ENCODE measurements around the gene PSMD5. TPM values are rescaled to one million over a fixed set of nuclear protein-coding genes. Genes with fewer than 3 reads are reported as not detected.

Gene PSMD5
- polyA plus RNA-seq, 1 donor from 2014 or later = 11.7 TPM

DNA sequence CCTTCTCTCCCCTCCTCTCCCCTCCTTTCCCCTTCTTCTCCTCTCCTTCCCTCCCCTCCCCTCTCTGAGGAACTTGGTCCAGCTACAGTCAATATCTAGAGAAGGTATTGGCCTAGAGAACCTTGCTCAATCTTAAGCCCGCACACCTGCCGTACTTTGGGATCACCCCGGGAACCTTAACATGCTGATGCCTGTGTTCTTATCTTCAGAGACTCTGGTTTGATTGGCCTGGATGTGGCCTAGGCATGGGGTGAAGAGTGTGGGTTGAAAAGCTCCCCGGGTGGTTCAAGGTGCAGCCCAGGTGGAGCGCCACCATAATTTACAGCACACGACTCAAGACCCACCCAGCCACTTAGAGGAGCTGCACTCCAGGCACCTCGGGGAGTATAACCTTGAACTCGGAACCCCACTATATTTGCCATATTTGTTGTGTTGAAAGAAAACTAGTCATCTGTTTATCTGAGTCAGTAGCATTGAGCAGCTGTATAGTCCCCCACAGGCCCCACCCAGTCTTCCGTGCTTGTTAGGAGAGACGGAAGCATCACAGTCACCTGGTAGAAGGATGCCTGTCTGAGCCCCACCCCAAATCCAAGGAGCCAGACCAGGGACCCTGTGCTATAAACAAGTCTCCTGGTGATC is 48.6 kb upstream of the PSMD5 start:
- no peak overlapping the region for H3K9ac ChIP-seq (ENCODE audit: low read length)
- no peaks in the 10 kb centered on the region for H3F3A ChIP-seq (ENCODE audit: insufficient read depth, low read length, poor library complexity, severe bottlenecking)
- H3K4me2 ChIP-seq (ENCODE audit: low read length) = no peak overlapping the region
- no peak overlapping the region for H3K4me3 ChIP-seq (ENCODE audit: low read length)
- H3K27ac ChIP-seq (ENCODE audit: low read length) = no peak overlapping the region
- no peaks in the 10 kb centered on the region for H3K9me3 ChIP-seq (ENCODE audit: low read length)
- no peaks in the 10 kb centered on the region for H4K20me1 ChIP-seq (ENCODE audit: insufficient read depth)
- H3K79me2 ChIP-seq (replicated peaks; ENCODE audit: insufficient read depth, low read length) = no peaks in the 10 kb centered on the region
- TF ChIP-seq TAF1 (IDR thresholded peaks at IDR 0.05; ENCODE audit: low read depth) (no peak), RAD21 (conservative IDR thresholded peaks at IDR 0.05) (no peak), EP300 (conservative IDR thresholded peaks at IDR 0.05; ENCODE audit: poor library complexity, severe bottlenecking) (no peak), MXI1 (conservative IDR thresholded peaks at IDR 0.05; ENCODE audit: poor library complexity, severe bottlenecking) (no peak)
- no peaks in the 10 kb centered on the region for H3K9me2 ChIP-seq (ENCODE audit: insufficient read depth, low read length)
- no peak overlapping the region for H2AFZ ChIP-seq (ENCODE audit: low read depth, low read length)
- H3K36me3 ChIP-seq (ENCODE audit: insufficient read depth, low read length) = no peaks in the 10 kb centered on the region
- no peaks in the 10 kb centered on the region for H3K27me3 ChIP-seq (ENCODE audit: insufficient read depth, low read depth, low read length)

DNA sequence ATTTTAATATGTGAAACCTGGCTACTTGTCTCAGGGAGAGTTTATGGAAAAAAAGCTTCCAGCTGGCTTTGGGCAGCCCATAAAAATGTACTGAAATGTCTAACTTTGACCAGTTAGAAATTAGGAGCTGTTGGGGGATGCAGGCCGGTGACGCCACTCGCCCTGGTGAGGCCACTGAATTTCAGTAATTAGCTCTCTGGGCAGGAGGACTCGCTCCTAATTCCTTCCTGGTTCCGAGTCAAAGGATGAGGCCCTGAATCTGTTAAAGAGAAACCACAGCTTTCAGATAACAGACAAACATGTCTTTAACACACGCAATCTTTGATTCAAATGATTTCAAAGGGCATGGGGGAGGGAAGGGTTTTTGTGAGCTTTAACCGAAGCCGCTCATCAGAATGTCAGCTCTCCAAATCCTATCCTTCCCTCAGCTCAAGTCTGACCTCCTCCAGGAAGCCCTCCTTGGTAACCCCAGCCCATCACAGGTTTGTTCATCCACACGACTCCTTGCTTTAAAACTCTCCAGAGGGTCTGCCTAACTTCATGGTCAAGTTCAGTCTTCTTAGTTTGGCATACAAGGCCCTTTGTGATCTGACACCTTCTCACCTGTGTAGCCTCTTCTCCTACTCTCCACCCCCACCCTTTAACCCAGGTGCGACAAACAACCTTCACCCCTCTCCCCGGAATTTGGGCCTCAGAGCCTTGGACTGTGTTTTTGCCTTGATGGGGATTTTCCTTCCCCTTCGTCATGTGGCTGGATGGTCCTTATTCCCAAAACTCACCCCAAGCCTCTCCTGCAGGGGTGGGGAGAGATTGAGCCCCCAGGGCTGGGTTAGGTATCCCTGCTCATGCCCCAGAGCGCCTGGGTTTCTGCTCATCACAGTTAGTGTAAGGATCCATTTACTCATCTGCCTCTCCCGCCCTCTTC is 47.9 kb upstream of the PSMD5 start:
- Histone ChIP-seq H4K20me1 (ENCODE audit: insufficient read depth) (no peaks in the 10 kb centered on the region), H3K79me2 (replicated peaks; ENCODE audit: insufficient read depth, low read length) (no peaks in the 10 kb centered on the region), H3K27me3 (ENCODE audit: insufficient read depth, low read depth, low read length) (no peaks in the 10 kb centered on the region), H3K9me3 (ENCODE audit: low read length) (no peaks in the 10 kb centered on the region), H3K9me2 (ENCODE audit: insufficient read depth, low read length) (no peaks in the 10 kb centered on the region), H3K36me3 (ENCODE audit: insufficient read depth, low read length) (no peaks in the 10 kb centered on the region), H3K4me2 (ENCODE audit: low read length) (no peak overlapping the region), H3K4me3 (ENCODE audit: low read length) (no peak overlapping the region), H3K9ac (ENCODE audit: low read length) (no peak overlapping the region), H2AFZ (ENCODE audit: low read depth, low read length) (no peak overlapping the region), H3K27ac (ENCODE audit: low read length) (no peak overlapping the region), H3F3A (ENCODE audit: insufficient read depth, low read length, poor library complexity, severe bottlenecking) (no peaks in the 10 kb centered on the region)
- no peak for TF ChIP-seq RAD21 (conservative IDR thresholded peaks at IDR 0.05)
- no peak for TF ChIP-seq TAF1 (IDR thresholded peaks at IDR 0.05; ENCODE audit: low read depth)
- TF ChIP-seq, protein P1, sequence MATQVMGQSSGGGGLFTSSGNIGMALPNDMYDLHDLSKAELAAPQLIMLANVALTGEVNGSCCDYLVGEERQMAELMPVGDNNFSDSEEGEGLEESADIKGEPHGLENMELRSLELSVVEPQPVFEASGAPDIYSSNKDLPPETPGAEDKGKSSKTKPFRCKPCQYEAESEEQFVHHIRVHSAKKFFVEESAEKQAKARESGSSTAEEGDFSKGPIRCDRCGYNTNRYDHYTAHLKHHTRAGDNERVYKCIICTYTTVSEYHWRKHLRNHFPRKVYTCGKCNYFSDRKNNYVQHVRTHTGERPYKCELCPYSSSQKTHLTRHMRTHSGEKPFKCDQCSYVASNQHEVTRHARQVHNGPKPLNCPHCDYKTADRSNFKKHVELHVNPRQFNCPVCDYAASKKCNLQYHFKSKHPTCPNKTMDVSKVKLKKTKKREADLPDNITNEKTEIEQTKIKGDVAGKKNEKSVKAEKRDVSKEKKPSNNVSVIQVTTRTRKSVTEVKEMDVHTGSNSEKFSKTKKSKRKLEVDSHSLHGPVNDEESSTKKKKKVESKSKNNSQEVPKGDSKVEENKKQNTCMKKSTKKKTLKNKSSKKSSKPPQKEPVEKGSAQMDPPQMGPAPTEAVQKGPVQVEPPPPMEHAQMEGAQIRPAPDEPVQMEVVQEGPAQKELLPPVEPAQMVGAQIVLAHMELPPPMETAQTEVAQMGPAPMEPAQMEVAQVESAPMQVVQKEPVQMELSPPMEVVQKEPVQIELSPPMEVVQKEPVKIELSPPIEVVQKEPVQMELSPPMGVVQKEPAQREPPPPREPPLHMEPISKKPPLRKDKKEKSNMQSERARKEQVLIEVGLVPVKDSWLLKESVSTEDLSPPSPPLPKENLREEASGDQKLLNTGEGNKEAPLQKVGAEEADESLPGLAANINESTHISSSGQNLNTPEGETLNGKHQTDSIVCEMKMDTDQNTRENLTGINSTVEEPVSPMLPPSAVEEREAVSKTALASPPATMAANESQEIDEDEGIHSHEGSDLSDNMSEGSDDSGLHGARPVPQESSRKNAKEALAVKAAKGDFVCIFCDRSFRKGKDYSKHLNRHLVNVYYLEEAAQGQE (IDR thresholded peaks at IDR 0.05; ENCODE audit: borderline replicate concordance) = no peak
- no peak for TF ChIP-seq EP300 (conservative IDR thresholded peaks at IDR 0.05; ENCODE audit: poor library complexity, severe bottlenecking)
- no peak for TF ChIP-seq MXI1 (conservative IDR thresholded peaks at IDR 0.05; ENCODE audit: poor library complexity, severe bottlenecking)
- no peak for TF ChIP-seq SMC3 (conservative IDR thresholded peaks at IDR 0.05; ENCODE audit: poor library complexity)
- TF ChIP-seq EZH2 (IDR thresholded peaks at IDR 0.05; ENCODE audit: borderline replicate concordance, insufficient read depth, low read length, poor library complexity, severe bottlenecking) = no peak
- TF ChIP-seq, protein P2, sequence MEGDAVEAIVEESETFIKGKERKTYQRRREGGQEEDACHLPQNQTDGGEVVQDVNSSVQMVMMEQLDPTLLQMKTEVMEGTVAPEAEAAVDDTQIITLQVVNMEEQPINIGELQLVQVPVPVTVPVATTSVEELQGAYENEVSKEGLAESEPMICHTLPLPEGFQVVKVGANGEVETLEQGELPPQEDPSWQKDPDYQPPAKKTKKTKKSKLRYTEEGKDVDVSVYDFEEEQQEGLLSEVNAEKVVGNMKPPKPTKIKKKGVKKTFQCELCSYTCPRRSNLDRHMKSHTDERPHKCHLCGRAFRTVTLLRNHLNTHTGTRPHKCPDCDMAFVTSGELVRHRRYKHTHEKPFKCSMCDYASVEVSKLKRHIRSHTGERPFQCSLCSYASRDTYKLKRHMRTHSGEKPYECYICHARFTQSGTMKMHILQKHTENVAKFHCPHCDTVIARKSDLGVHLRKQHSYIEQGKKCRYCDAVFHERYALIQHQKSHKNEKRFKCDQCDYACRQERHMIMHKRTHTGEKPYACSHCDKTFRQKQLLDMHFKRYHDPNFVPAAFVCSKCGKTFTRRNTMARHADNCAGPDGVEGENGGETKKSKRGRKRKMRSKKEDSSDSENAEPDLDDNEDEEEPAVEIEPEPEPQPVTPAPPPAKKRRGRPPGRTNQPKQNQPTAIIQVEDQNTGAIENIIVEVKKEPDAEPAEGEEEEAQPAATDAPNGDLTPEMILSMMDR (IDR thresholded peaks at IDR 0.05; ENCODE audit: poor library complexity, severe bottlenecking) = no peak
- no peak for TF ChIP-seq POLR2AphosphoS5 (IDR thresholded peaks at IDR 0.05)
